ENCODE data around the gene RELN. TPM values are rescaled to one million over a fixed set of nuclear protein-coding genes. Genes with fewer than 3 reads are reported as not detected.

RELN gene
- total RNA-seq, 1 experiment from 2014 or later: 0.02 TPM

GRCh38 chr7:103921692-103922091, 67.8 kb downstream of the RELN start:
- Histone ChIP-seq H2BK15ac (ENCODE audit: low read depth, low read length) (no peak overlapping the region), H2BK20ac (ENCODE audit: low read depth, low read length, poor library complexity, severe bottlenecking) (no peak overlapping the region), H2AFZ (ENCODE audit: low read length) (no peak overlapping the region), H3K27ac (ENCODE audit: insufficient read length, low read depth, low read length) (no peak overlapping the region), H3K23me2 (ENCODE audit: insufficient read length, low read depth, low read length, poor library complexity, severe bottlenecking) (no peaks in the 10 kb centered on the region), H3K9ac (ENCODE audit: extremely low read depth, insufficient read length, low read length) (no peak overlapping the region), H2BK12ac (ENCODE audit: insufficient read length, low read depth, low read length) (no peak overlapping the region), H3K79me2 (ENCODE audit: insufficient read depth, low read length) (no peaks in the 10 kb centered on the region), H2BK5ac (ENCODE audit: insufficient read length, low read length) (no peak overlapping the region), H3K14ac (ENCODE audit: insufficient read depth, low read length) (no peak overlapping the region), H3K4ac (ENCODE audit: low read depth, low read length) (no peak overlapping the region), H3K18ac (ENCODE audit: insufficient read length, low read depth, low read length) (no peak overlapping the region), H4K8ac (replicated peaks; ENCODE audit: insufficient read length, low read depth, low read length) (no peak overlapping the region), H2AK5ac (ENCODE audit: insufficient read length, low read length) (no peak overlapping the region), H3K4me2 (ENCODE audit: insufficient read depth, insufficient read length, low read length) (no peak overlapping the region), H4K5ac (ENCODE audit: insufficient read length, low read depth, low read length) (no peak overlapping the region), H2BK120ac (ENCODE audit: low read depth, low read length, poor library complexity, severe bottlenecking) (no peak overlapping the region), H3T11ph (ENCODE audit: low read length) (no peak overlapping the region), H3K56ac (ENCODE audit: insufficient read length, low read depth, low read length) (no peak overlapping the region), H3K4me1 (ENCODE audit: insufficient read depth, low read length) (no peaks in the 10 kb centered on the region), H3K79me1 (ENCODE audit: insufficient read depth, low read depth, low read length, poor library complexity, severe bottlenecking) (no peaks in the 10 kb centered on the region), H4K91ac (ENCODE audit: insufficient read length, low read depth, low read length) (no peak overlapping the region), H3K9me3 (ENCODE audit: control insufficient read depth, low read depth, low read length) (no peaks in the 10 kb centered on the region), H3K27me3 (ENCODE audit: insufficient read depth, low read length) (no peaks in the 10 kb centered on the region), H3K23ac (ENCODE audit: insufficient read length, low read depth, low read length) (no peak overlapping the region), H4K20me1 (ENCODE audit: control insufficient read depth, insufficient read depth, insufficient read length) (no peaks in the 10 kb centered on the region)
- DNase-seq: no peak
- Mint-ChIP-seq H3K27me3 (ENCODE audit: low read depth) (peaks cover 2% of the 10 kb centered on the region; the same call in 1 of the 2 replicates), H3K4me1 (peaks cover 4 to 8% of the 10 kb centered on the region in 2 experiments; a peak in 3 of 4 replicates), H3K27ac (no peak overlapping the region), H3K36me3 (ENCODE audit: insufficient read depth in 1 of 3, low read depth in 3 of 3) (no peaks in the 10 kb centered on the region), H3K4me3 (no peak overlapping the region), H3K9me3 (no peaks in the 10 kb centered on the region)
- TF ChIP-seq CTCF (conservative IDR thresholded peaks at IDR 0.05): no peak
- no CpG with 5 or more reads among the region's 1 CpG for WGBS (ENCODE audit: extremely low coverage, insufficient read length, low lambda C conversion rate)

Measured in H9 (cell line).